CD4-positive, alpha-beta T cell (primary cell): Measurements from ENCODE around the gene UROS. TPM values are rescaled to one million over a fixed set of nuclear protein-coding genes. Genes with fewer than 3 reads are reported as not detected.

ENCODE experiments used
- ATAC-seq: fragments of 200-7000 bp; cut with Tn5 transposase; one replicate; pipeline ENCODE4 v1.10.0; 2022; ENCODE audit warnings: mild to moderate bottlenecking; ENCODE audit not compliant: poor library complexity
- CTCF ChIA-PET: fragments of 350-600 bp; sonication (Branson Sonifier 250); formaldehyde crosslinking; loops from one replicate; lab custom pipeline; 2021; ENCODE audit warnings: antibody characterized with exemption, inconsistent platforms; lab: Charles Lee
- POLR2A ChIA-PET: fragments of 350-600 bp; sonication (Branson Sonifier 250); formaldehyde crosslinking; loops from one replicate; lab custom pipeline; 2021; ENCODE audit warnings: antibody characterized with exemption, inconsistent platforms; lab: Charles Lee
- DNase-seq, 14 experiments: peaks; one replicate each; pipeline ENCODE4 v3.0.0-alpha.2; 2013 to 2020; ENCODE audit warnings: mixed read lengths in 2 of 14
- H3K27ac ChIP-seq, 2 donors: one replicate each; pipeline versions ENCODE4 v1.5.1 to v1.7.0; 2013; ENCODE audit warnings: low read length in 2 of 2, low read depth in 1 of 2, mild to moderate bottlenecking in 1 of 2
- H3K27me3 ChIP-seq, 2 experiments: 1 replicate in 1 of 2; 2 replicates in 1 of 2; pipeline versions ENCODE4 v1.6.1 to v1.7.0; 2013; ENCODE audit warnings: low read length in 2 of 2, control low read depth in 1 of 2, mild to moderate bottlenecking in 1 of 2, moderate library complexity in 1 of 2; ENCODE audit not compliant: insufficient read depth in 2 of 2, control insufficient read depth in 1 of 2
- H3K36me3 ChIP-seq: one replicate; pipeline ENCODE4 v1.6.1; 2013; ENCODE audit warnings: low read length, control low read depth; ENCODE audit not compliant: insufficient read depth
- H3K4me1 ChIP-seq: one replicate; pipeline ENCODE4 v1.6.1; 2013; ENCODE audit warnings: low read length, control low read depth; ENCODE audit not compliant: insufficient read depth
- H3K4me3 ChIP-seq: one replicate; pipeline ENCODE4 v1.5.1; 2013; ENCODE audit warnings: mild to moderate bottlenecking, low read length, moderate library complexity
- H3K9me3 ChIP-seq, 2 experiments: 1 replicate in 1 of 2; 2 replicates in 1 of 2; pipeline versions ENCODE4 v1.6.1 to v1.7.0; 2013; ENCODE audit warnings: low read length in 2 of 2, mild to moderate bottlenecking in 2 of 2, control low read depth in 1 of 2, moderate library complexity in 1 of 2; ENCODE audit not compliant: control insufficient read depth in 1 of 2, insufficient read depth in 1 of 2
- H3K27ac Mint-ChIP-seq: one replicate; pipeline ENCODE4 v1.8.0; 2020; ENCODE audit warnings: mixed read lengths
- H3K27me3 Mint-ChIP-seq: one replicate; pipeline ENCODE4 v1.8.0; 2021; ENCODE audit warnings: mixed read lengths
- H3K36me3 Mint-ChIP-seq: one replicate; pipeline ENCODE4 v1.8.0; 2021; ENCODE audit warnings: low read depth, mixed read lengths
- H3K4me1 Mint-ChIP-seq: one replicate; pipeline ENCODE4 v1.8.0; 2021; ENCODE audit warnings: low read depth, mixed read lengths
- H3K4me3 Mint-ChIP-seq: one replicate; pipeline ENCODE4 v1.8.0; 2020; ENCODE audit warnings: mild to moderate bottlenecking, mixed read lengths
- H3K9me3 Mint-ChIP-seq: one replicate; pipeline ENCODE4 v1.8.0; 2020; ENCODE audit warnings: mixed read lengths
- intact Hi-C, 2 experiments: fragments of 100-400 bp; cut with DNase I in 1 of 2; cut with micrococcal nuclease in 1 of 2; formaldehyde crosslinking; loops; one replicate each; pipeline versions ENCODE4 v1.15.1 to v1.9.0; 2023 to 2025; cut with DNase I, micrococcal nuclease
- total RNA-seq, 174 experiments: library from RNA in 2 of 174; stranded (reverse) in 2 of 174; gene quantifications; one replicate each; pipeline ENCODE4 v1.2.3 and lab custom pipeline; 2021 to 2026
- TF ChIP-seq, protein P1 (sequence below): fragments of 200-600 bp; IDR thresholded peaks from one replicate; pipeline ENCODE4 v1.8.0; 2022; ENCODE audit warnings: antibody characterized with exemption, mild to moderate bottlenecking

Gene UROS
- total RNA-seq, 2 experiments from 2014 or later = 18.2 to 18.6 TPM

DNA sequence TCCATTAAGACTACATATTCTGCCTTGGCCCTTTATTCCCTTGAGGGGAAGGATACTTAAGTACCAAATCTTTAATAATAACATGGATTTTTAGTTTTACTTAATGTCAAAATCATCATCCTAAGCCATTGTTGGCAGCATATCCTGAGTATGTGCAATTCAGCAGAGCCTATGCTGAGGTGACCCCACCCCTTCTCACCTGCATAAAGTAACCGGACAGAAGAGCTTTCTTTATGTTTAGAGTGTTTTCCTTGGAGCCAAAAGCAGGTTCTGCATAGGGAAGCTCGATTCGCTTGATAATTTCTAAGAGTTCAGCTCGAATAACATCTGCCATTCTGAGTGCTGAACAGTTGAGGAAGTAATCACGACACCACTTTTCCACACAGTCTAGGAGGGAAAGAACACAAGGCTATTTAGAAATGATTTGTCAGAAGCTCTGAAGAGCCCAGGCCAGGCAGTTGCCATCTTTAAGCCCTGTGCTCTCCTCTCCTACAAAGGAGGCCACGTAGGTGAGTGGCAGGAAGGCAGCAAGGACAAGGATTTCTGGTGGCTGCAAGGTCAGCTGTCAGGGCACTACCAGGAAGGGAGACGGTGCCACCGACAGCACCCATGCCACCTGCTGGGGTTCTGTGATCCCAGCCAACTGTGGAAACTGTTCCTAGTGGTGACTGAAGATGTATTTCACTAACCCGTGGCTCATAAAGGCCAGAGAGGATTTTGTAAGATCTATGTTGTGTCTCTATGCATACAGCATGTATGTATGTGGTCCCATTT, 15.9 kb upstream of the UROS start:
- no peak overlapping the region for H3K27ac Mint-ChIP-seq
- no peaks in the 10 kb centered on the region for H3K27me3 Mint-ChIP-seq
- ATAC-seq = no peak
- peaks cover 82% of the 10 kb centered on the region for H3K36me3 Mint-ChIP-seq
- ChIA-PET CTCF (no interaction called here), POLR2A (no interaction called here)
- H3K27me3 ChIP-seq = no peaks in the 10 kb centered on the region
- H3K9me3 Mint-ChIP-seq = no peaks in the 10 kb centered on the region
- H3K27ac ChIP-seq = no peak overlapping the region
- H3K4me1 ChIP-seq = no peaks in the 10 kb centered on the region
- H3K4me3 Mint-ChIP-seq = no peak overlapping the region
- no peak overlapping the region for H3K4me3 ChIP-seq
- TF ChIP-seq, protein P1, sequence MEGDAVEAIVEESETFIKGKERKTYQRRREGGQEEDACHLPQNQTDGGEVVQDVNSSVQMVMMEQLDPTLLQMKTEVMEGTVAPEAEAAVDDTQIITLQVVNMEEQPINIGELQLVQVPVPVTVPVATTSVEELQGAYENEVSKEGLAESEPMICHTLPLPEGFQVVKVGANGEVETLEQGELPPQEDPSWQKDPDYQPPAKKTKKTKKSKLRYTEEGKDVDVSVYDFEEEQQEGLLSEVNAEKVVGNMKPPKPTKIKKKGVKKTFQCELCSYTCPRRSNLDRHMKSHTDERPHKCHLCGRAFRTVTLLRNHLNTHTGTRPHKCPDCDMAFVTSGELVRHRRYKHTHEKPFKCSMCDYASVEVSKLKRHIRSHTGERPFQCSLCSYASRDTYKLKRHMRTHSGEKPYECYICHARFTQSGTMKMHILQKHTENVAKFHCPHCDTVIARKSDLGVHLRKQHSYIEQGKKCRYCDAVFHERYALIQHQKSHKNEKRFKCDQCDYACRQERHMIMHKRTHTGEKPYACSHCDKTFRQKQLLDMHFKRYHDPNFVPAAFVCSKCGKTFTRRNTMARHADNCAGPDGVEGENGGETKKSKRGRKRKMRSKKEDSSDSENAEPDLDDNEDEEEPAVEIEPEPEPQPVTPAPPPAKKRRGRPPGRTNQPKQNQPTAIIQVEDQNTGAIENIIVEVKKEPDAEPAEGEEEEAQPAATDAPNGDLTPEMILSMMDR = no peak
- H3K36me3 ChIP-seq = peaks cover 60% of the 10 kb centered on the region
- H3K4me1 Mint-ChIP-seq = no peaks in the 10 kb centered on the region
- intact Hi-C loops = no loop called here
- no peaks in the 10 kb centered on the region for H3K9me3 ChIP-seq
- DNase-seq = no peak

DNA sequence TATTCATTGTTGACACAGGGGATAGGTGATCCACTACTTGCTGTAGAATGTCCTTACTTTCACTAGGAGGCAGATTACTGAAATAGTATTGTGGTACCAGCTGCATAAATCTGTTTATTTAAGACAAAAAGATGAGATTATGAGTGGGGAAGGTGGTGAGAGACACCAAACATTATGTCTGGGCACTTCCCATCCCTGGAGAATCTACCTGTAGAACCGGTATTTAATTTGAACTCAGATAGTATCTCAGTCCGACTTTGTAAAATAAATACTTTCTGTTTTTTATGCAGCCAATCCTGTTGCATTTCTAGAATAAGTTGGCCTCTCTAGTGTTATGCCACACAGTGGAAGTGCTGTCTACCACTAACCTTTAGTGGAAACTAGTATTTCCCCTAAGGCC, 13.7 kb upstream of the UROS start:
- peaks cover 88% of the 10 kb centered on the region for H3K36me3 Mint-ChIP-seq
- Histone ChIP-seq H3K9me3 (no peaks in the 10 kb centered on the region), H3K4me1 (no peaks in the 10 kb centered on the region), H3K4me3 (no peak overlapping the region), H3K27me3 (no peaks in the 10 kb centered on the region), H3K36me3 (peaks cover 77% of the 10 kb centered on the region), H3K27ac (no peak overlapping the region)
- ATAC-seq = no peak
- intact Hi-C loops = no loop called here
- no peaks in the 10 kb centered on the region for H3K27me3 Mint-ChIP-seq
- no peaks in the 10 kb centered on the region for H3K4me1 Mint-ChIP-seq
- POLR2A ChIA-PET = interaction anchor here (2.1 kb wide), 1 partner anchor 13 kb away, joined by 6 read pairs; the partner anchor contains the start of genes BCCIP and UROS
- no peak for DNase-seq
- no peak overlapping the region for H3K4me3 Mint-ChIP-seq
- H3K27ac Mint-ChIP-seq = no peak overlapping the region
- TF ChIP-seq, protein P1 = no peak
- no peaks in the 10 kb centered on the region for H3K9me3 Mint-ChIP-seq
- CTCF ChIA-PET = no interaction called here

DNA sequence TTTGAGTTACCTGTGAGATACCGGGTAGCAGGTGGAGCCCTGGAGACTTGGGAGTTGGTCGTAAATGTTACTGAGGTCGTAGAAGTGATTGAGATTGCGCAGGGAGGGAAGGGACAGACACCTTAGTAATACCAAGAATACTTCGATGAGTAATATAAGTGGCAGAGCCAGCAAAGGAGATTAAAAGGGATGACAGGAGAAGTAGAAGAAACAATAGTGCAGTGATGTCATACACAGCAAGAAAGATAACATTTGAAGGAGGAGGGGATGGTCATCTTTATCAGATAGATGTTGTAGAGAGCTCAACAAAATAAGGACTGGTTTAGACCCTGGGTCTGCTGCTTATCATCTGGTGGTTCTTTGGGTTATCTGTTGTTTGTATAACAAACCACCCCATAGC, 5.3 kb upstream of the UROS start:
- Histone ChIP-seq H3K4me1 (peaks cover 18% of the 10 kb centered on the region), H3K27me3 (no peaks in the 10 kb centered on the region), H3K4me3 (no peak overlapping the region), H3K27ac (no peak overlapping the region), H3K9me3 (no peaks in the 10 kb centered on the region), H3K36me3 (peaks cover 69% of the 10 kb centered on the region)
- ChIA-PET POLR2A (no interaction called here), CTCF (no interaction called here)
- TF ChIP-seq, protein P1 = no peak
- no peak for ATAC-seq
- Mint-ChIP-seq H3K9me3 (no peaks in the 10 kb centered on the region), H3K27me3 (no peaks in the 10 kb centered on the region), H3K27ac (no peak overlapping the region), H3K4me1 (peaks cover 18% of the 10 kb centered on the region), H3K4me3 (no peak overlapping the region), H3K36me3 (peaks cover 74% of the 10 kb centered on the region)
- DNase-seq = no peak
- intact Hi-C loops = loop anchor here (10.0 kb wide), 2 partner anchors 114 to 1024 kb away; partner anchors contain the start of genes ABRAXAS2 (in 1 of the 2) and EDRF1 (in 1 of the 2)
